NOMO-1 (cell line): ENCODE measurements around the gene DNAAF5.

Source experiments
- DNase-seq, 2 experiments: peaks; one replicate each; lab custom pipeline; 2025; ENCODE audit not compliant: unreplicated experiment in 2 of 2; lab: John Stamatoyannopoulos, UW

Gene DNAAF5

GRCh38 chr7:763762-764161, 37.3 kb downstream of the DNAAF5 start:
- DNase-seq = no peak

GRCh38 chr7:765383-765782, 38.9 kb downstream of the DNAAF5 start:
- no peak for DNase-seq

DNA sequence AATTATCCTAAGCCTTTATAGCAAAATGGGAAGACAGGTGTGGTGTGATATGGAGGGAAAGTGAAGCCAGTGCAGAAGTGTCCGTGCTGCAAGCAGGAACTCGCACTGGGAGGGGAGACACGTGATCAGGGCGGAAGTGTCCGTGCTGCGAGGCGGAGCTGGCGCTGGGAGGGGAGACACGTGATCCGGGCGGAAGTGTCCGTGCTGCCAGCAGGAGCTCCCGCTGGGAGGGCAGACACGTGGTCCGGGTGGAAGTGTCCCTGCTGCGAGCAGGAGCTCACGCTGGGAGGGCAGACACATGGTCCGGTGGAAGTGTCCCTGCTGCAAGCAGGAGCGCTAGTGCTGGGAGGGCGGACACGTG, 41.1 kb downstream of the DNAAF5 start:
- DNase-seq = no peak

DNA sequence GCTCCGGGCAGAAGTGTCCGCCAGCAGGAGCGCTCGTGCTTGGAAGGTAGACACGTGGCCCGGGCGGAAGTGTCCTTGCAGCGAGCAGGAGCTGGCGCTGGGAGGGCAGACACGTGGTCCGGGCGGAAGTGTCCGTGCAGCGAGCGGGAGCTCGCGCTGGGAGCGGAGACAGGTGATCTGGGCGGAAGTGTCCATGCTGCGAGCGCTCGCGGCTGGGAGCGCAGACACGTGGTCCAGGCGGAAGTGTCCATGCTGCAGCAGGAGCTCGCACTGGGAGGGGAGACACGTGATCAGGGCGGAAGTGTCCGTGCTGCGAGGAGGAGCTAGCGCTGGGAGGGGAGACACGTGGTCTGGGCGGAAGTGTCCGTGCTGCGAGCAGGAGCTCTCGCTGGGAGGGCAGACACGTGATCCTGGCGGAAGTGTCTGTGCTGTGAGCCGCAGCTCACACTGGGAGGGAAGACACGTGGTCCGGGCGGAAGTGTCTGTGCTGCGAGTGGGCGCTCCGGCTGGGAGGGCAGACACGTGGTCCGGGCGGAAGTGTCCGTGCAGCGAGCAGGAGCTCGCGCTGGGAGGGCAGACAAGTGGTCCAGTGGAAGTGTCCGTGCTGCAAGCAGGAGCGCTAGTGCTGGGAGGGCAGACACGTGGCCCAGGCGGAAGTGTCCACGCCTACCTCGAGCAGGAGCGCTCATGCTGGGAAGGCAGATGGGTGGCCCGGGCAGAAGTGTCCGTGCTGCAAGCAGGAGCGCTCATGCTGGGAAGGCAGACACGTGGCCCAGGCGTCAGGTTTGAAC, 41.6 kb downstream of the DNAAF5 start:
- DNase-seq = no peak

- DNase-seq = no peak
Observed at GRCh38 chr7:768881-769504, 42.5 kb downstream of the DNAAF5 start.

DNA sequence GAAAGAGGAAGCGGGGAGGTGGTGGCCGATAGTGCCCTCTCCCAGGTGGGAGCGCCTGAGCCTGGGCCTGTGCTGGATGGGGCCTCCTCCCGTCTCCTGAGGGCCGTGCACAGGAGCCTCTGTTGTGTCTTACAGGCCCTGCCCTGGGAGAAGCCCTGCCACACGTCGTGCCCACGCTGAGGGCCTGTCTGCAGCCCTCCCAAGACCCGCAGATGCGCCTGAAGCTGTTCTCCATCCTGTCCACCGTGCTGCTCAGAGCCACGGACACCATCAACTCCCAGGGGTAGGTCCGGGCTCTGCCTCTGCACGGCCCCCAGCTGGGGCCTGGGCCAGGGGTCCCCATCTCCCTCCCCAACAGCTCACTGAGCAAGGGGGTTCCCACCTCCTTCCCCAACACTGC, 43.8 kb downstream of the DNAAF5 start:
- DNase-seq = no peak

DNA sequence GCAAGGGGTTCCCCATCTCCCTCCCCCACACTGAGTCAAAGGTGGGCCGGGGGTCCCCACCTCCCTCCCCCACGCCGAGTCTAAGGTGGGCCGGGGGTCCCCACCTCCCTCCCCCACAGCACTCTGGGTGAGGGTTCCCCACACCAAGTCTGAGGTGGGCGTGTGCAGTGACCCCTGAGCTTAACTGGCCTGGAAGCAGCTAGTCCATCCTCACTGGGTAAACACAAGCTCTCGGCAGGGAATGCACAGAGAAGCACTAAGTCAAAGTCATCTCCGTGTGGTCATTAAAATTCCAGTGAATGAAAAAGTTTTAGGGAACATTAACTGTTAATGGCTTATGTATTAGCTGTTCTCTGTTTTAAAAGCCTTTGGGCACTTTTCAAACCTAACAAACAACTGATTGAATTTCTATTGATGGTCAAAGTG, 44.3 kb downstream of the DNAAF5 start:
- DNase-seq = no peak

DNA sequence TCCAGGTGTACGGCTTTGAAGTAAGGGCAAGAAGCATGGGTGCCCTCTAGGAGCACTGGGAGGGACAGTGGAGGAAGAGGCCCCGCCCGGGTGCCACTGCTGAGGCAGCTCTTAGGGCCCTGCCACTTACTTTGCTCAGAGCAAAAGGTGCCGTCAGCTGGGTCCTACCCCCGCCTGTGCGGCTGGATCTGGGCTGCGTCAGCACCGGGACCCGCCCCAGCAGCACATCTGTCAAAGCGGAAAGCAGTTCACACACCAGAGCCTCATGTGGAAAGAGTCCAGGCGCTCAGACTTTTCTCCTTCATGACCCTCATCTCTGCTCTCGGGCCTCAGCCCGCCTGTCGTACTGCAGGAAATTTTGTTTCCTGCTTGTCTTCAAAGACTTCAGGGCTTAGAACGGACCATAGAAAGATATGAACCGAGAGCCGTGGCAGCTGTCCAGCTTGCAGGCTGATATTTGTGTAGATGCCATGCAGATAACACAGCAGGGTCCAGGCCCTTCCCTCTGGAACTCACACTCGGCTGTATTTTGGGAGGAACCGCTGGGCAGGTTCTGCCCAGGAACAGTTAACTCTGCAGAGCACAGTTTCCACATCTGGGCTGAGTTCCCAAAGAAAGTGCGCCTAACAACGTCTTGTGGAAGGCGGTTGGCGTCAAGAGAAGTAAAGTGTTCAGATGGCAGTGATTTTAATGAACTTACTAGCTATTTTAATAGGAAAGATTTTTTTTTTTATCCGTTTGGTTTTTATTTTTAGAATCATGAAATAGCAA, 44.9 kb downstream of the DNAAF5 start:
- no peak for DNase-seq

DNA sequence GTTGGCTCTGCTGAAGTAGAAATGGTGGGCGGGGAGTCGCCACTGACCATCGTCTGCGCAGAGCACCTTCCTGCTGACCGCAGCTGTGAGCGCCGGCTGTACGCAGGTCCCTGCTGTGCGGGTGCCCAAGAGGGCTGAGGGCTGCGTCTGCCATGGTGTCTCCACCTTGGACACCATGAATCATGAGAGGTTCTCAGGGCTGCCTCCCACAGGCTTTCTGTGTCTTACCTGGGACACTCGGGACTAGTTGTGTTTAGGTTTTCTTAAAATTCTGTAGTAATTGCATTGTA, 45.5 kb downstream of the DNAAF5 start:
- DNase-seq = no peak

DNA sequence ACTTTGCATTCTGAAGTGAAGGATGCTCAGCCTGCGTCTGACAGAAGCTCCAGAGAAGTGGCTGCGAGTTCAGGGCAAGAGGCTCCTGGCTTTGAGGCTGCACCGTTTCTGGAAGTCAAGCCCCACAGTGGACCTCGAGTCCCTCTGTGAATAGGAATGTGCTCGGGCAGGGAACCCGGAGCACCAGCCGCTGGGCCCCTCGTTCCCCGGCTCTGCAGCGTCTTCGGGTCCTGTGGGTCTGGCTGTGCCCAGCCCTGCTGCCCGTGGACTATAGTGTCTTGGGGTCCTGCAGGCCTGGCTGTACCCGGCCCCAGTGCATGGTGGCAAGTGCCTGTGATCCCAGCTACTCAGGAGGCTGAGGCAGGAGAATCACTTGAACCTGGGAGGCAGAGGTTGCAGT, 45.9 kb downstream of the DNAAF5 start:
- DNase-seq = no peak

DNA sequence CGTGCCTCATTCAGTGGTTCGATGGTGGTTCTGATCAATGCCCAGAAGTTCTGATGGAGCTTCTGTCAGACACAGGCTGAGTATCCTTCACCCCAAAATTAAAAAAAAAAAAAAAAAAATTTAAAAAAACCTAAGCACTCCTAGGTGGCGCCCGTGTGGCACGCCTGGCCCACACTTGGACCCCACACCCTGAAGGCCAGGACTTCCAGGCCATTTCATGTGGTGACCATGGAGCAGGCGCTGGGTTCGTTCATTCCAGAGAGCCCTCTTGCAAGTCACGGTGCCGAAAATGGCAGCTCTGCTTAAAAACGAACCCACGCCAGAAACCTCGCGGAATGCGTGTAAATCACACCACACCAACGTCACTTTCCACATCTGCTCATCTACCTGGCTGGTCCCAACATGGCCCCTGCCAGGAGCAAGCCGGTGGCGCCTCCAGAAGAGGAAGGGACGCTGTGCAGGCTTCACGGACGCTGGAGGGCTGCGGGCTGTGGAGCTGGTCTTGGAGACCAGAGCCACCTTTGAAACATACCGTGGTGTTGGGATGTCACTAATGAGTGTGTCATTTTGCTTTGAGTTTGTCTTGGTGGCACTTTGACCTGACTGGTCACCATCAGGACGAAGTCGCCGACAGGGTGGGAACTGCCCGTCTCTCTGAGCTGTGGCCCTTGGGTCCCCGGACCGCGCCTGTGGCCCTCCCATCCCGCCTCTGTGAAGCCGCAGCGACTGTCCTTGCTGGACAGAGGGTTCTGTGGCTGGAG, 46.5 kb downstream of the DNAAF5 start:
- DNase-seq = no peak

DNA sequence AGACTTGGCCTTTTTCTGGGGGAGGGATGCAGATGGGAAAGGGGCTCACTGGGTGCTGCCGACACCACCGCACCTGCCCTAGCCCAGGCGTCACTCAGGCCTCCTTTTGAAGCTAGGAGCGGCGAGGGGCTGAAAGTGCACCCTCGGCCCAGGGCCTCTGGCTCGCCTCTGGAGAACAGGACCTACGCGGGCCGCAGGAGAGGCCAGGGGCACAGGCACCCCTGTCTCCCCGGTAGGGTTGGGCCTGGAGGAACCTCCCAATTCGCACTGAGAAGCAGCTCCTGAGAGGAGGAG, 47.1 kb downstream of the DNAAF5 start:
- DNase-seq = no peak

GRCh38 chr7:774161-775109, 47.9 kb downstream of the DNAAF5 start:
- no peak for DNase-seq

DNA sequence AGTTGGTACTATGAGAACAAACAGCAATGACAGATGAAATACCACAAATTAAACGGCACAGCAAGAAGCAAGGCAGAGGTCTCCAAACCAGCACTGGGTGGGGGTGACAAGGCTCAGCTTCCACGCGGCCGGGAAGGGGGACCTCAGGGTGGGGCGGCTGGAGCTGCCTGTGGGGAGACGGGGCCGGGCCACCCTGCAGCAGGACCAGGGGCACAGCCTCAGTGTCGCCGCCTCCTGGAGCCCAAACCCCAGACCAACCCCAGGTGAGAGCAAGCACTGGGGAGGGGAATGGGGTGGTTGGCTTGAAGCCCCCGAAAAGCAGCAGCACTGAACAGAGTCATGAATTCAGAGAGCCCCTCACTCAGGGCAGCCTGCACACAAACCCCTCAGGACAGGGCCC, 49.9 kb downstream of the DNAAF5 start:
- no peak for DNase-seq

GRCh38 chr7:776992-777727, 50.7 kb downstream of the DNAAF5 start:
- no peak for DNase-seq

GRCh38 chr7:777728-778078, 51.2 kb downstream of the DNAAF5 start:
- DNase-seq = no peak

GRCh38 chr7:778271-778967, 51.9 kb downstream of the DNAAF5 start:
- DNase-seq = no peak

DNA sequence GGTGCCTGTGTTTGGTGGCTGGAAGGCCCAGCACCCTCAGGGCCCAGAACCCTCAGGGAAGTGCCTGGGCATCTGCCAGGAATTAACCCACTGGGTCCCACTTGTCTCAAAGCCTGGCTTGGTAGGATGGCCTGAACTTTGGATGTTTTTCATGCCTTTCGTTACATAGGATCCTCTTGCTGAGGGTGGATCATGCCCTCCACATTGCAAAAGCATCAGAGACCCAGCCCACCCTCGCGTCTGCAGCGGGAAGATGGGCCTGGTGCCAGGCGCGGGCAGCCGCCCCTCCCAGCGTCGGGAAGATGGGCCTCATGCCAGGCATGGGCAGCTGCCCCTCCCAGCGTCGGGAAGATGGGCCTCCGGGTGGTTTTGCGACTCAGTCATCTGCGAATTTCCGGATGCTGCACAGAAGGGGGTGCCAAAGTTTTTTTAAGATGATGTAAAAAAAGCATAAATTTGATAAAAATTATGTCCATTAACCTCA, 52.5 kb downstream of the DNAAF5 start:
- DNase-seq = no peak

DNA sequence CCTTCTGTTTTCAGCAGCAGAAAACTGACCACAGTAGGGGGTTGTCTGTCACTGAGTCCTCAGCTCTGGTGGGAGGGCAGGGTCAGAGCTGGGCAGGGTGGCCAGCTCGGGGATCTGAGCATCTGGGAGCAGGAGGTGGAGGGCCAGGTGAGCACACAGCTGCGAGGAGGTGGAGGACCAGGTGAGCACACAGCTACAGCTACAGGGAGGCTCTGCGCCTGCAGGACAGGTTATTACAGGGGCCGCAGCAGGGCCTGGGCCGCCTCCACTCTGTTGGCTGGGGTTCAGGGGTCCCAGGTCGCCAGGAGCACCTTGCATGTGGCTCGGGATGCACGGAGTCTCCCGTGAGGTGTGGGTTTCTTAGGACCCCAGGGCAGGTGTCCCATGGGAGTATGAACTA, 53.0 kb downstream of the DNAAF5 start:
- DNase-seq = no peak
